GM18507 (cell line): ENCODE results near the gene BPHL.
"Not testable (repeated sequence)": the region's sequence is repeated elsewhere in the genome, so short reads cannot be mapped to it uniquely, and the experiment has no call there.

Experiments used
- DNase-seq: peaks from one replicate; pipeline ENCODE4 v3.0.0; 2011; ENCODE audit warnings: low read depth; ENCODE audit not compliant: insufficient read length; ENCODE audit errors: extremely low spot score
- FAIRE-seq: peaks from 2 replicates; lab custom pipeline; 2011; peaks lifted over from hg19 to GRCh38; lab: Jason Lieb, UNC

The BPHL gene

DNA sequence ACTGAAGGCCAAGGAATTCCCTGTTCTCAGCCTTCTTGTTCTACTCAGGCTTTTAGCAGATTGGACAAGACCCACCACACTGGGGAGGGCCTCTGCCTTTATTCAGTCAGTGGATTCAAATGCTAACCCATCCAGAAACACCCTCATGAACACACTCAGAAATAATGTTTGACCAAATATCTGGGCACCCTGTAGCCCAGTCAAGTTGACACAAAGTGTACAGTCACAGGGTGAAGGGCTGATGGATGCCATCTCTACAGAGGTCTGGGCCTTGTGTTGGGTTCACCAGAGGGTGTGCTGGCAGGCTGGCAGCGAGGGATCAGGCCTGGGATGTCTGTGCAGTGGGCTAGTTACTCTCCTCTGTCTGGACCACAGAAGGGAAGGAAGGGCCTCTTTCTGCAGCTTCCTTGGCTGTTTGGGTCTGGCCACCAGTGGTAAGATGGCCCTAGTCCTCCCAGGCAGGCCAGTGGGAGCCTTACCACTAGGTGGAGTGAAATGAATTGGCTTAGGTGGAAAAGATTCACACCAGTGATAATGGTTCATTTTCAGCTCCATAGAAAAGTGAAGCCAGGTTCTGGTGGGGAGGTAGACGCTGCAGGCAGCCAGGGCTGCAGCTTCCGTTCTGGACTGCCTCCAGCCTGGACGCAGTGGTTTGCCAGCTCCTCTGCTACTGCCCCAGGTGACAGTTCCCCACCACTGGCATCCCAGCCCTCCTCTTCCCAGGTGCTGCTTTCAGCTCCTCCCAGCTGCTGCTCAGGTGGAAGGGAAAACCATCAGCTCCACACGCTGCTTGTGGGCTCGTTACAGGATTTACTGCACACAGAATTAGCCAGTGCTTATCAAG lies 29.6 kb downstream of the BPHL start:
- DNase-seq (no peak), FAIRE-seq (no peak)

DNA sequence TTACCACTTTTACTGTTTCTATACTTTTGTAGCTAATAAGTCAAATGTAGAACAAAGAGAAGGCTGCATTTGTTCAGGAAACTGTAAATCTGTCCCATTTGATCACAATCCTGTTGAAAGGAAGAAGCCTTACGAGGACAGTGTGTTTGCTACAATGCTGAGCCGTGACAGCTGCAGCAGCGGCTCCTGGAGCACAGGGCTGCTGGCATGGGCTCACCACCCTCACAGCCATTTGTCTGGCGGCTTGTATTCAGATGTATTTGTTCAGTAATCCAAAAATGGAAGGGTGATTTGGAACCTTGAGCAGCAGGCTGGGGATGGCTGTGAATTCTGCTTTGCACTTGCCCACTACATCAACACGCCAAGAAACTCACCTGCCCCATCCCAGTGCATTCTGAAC lies 33.2 kb downstream of the BPHL start:
- FAIRE-seq (no peak), DNase-seq (no peak)

GRCh38 chr6:3152689-3153088 lies 34.2 kb downstream of the BPHL start:
- DNase-seq (no peak), FAIRE-seq (no peak)

DNA sequence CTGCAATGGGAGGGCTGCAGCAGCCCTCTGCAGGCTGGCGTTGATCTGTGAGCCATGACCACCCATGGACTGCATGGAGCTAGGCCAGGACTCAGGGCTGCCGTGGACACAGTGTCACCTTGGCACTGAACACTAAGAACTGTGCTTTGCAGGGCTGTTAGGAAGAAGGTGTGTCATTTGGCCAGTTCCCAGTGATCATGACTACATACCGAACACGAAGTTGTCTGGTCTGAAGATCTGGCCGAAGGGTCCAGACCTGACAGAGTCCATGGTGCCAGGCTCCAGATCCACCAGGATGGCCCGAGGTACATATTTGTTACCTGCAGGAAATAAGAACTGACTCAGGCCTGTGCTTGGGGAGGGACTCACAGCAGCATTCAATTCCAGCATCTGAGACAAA lies 36.9 kb downstream of the BPHL start:
- FAIRE-seq, DNase-seq: not testable (repeated sequence)

DNA sequence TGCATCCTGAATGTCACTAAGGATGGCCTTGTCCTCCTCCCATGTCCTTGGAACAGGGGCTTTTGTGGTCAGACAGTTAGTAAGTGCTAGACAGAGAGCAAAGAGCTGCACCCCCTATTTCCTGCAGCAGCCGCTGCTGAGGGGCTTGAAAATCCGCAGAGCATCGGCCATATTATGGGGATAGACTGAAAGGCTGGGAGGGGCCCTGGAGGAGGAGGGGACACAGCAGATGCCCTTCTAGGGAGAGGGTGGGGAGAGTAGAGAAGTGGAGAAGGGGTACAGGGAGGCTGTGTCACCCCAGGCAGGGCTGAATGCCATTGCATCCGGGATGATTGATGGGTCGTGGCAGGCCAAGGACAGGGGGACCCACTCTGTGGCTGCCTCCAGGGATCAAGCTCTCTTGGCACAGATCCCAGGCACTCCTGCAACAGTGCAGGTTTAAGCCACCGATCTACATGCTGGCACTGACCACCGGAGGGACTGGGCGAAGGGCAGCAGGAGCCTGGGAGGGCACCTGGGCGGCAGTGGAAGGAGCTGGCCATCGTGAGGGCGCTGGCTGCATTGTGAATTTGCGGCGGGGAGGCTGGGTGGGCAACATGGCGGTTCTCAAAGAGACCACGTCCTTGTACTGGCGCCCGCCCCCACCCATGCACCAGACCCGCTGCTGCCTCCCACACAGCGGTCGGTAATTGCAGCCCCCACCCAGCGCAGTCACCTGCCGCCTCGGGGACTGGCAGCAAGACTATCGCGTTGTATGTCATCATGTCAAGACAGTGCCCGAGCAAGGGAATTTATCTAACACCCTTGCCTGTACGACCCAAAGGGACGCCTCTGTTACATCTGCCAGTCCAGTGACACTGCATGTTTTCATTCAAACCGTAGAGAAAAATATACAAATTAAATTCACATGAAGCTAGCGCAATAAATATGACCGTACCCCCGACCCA lies 37.9 kb downstream of the BPHL start:
- not testable (repeated sequence) for DNase-seq, FAIRE-seq

DNA sequence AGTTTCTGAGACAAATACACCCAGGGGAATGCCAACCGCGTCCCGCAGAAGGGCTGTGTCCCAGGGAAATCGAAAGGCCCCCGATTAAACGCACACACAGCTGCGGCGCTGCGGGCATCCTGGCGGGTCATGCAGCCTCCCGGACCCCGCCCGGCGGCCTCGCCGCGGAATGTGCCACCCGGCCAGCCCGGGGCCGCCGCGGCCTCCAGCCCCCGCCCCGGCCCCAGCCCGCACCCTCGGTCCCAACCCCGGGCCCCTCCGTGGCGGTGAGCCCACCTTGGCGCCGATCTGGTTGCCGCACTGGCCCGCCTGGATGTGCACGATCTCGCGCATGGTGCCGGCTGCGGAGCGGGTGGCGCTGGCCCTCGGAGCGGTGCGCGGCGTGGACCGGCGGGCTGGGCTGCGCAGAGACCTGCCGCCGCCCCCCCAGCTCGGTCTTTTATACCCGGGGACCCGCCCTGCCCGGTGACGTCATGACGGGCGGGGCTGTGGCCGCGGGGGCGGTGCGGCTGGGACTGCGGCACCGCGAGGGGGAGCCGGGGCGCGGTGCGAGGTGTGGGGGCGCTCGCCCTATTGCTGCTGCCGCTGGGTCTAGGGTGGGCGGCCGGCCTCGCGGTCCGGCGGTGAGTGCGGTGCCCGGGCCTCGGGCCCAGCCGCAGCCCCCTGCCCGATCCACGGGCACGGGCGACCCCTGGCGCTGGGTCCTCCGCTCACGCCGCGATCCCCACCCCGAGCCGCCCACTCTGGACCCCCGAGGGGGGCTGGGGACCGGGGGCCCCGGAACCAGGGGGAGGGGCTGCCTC lies 38.8 kb downstream of the BPHL start, which contains the start of gene TUBB2A:
TUBB2A (minus strand) TSS at position 414 of the 803 bp plus-strand sequence; CDS start at position 333, 81 bp downstream.
- peak; percentile 88 for DNase-seq
- FAIRE-seq: peak; percentile 55

DNA sequence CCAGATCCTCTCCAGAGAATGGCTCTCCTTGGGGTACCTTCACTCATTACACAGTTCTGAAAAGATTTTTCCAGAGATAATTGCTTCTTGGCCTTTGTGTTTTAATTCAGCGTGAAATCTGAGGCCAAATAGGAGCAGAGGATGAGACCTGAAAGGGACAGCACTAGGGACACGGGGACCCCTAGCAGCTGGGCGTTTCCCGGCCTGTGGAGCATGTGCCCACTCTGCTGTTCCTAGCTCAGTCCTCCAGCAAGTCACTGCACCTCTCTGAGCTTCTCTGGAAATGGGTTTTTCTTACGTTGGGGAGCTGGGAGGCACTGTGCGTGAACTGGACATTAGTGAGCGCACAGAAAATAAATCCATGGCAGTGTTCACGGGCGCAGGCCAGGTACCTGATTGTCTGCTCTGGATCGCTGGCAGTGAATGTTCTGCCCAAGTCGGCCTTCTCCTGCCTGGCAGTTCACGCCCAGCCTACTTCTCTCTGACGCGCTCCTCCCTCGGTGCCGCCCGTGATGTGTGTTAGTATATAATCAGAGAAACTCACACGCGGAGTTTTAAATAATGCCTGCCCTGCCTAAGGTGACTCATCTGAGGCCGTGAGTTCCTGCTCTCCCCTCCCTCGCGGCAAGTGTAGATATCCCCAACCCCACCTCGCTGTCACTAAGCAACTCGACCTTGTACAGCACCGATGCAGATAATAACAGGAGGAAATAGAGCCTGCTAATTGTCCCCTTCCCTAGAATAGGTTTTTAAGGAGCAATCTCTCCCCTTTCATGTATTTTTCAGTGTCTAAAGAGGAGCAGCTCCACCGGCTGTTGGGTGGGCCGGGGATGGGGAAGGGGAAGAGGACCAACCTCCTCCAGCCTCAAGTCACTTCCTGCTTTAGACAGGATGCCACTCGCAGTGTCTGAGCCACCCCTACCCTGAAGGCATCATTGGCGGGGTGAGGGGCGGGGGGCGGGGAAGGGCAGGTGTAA lies 41.6 kb downstream of the BPHL start:
- no peak for FAIRE-seq
- no peak for DNase-seq

DNA sequence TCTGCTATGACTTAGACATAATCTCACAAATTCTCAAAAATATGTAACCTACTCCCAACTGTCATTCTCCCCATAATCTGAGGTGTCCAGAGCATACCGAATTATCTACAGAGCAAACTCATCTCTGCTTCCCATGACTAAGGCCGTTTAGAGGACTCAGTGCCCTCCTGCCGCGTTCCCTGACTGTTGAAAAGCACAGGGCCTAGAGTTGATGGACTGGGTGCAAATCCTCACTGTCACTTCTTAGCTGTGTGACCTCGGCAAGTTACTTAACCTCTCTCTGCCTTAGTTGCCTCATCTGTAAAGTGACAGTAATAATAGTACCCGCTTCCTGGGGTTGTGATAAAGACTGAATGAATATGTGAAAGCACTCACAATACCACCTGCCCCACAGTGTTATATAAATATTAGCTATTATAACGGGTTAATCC lies 43.6 kb downstream of the BPHL start:
- FAIRE-seq (no peak), DNase-seq (no peak)

GRCh38 chr6:3162565-3163247 lies 44.2 kb downstream of the BPHL start:
- DNase-seq (no peak), FAIRE-seq (no peak)

GRCh38 chr6:3163248-3163594 lies 44.7 kb downstream of the BPHL start:
- FAIRE-seq (no peak), DNase-seq (no peak)

DNA sequence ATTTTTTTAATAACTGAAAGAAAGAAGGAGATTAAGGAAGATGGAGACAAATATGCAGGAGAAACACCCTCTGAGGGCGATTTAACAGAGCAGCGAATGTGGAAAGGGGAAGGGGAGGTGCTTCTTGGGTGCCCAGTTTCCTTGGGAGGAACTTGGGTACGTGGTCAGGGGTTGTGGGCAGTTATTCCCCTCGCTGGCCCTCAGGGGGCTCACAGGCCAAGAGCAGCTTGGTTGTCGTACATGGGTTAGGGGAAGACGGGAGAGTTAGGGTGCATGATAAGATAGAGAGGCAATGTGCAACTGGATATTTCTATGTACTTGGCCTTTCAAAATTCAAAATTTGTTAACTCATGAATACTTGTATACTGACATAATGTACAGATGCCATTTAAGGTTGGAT lies 45.9 kb downstream of the BPHL start:
- FAIRE-seq: no peak
- DNase-seq: no peak

DNA sequence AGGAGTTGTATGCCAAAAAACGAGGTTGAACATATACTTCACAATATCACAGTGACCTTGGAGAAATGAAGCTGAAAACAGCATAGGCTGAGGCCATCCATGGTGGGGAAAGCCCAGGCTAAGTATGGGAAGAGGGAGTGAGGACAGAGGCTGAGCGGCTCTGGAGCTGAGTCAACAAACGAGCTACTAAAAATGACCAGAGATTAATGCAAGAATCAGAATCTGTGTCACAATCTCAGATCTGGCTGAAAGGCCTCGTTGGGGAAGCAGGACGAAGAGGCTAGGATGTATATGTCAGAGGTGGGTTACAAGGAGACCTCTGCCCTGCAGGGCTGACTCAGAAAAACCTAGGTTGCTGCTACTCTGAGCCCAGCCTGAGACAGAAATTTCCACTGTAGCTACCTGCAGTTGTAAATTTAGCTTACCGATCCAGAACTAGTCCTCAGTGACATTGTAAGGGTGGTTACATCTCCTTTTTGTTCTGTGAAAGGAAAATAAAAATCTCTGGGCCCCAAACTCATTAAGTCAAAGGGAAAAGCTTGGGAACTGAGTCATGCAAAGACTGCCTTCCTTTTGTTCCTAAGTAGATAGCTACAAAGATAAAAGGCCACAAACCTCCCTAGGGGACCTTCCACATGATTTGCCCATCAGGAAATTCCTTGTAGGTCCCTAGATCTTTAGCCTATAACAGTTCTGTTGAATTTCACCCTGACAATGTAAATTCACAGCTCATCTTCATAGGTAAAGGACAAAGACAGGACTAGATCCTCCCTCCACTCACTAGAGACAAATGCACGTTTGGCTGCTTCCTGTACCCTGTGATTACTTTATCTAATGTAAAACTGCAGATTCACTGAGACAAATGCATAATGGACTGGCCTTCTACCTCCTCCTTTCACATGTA lies 47.4 kb downstream of the BPHL start:
- DNase-seq (no peak), FAIRE-seq (no peak)

DNA sequence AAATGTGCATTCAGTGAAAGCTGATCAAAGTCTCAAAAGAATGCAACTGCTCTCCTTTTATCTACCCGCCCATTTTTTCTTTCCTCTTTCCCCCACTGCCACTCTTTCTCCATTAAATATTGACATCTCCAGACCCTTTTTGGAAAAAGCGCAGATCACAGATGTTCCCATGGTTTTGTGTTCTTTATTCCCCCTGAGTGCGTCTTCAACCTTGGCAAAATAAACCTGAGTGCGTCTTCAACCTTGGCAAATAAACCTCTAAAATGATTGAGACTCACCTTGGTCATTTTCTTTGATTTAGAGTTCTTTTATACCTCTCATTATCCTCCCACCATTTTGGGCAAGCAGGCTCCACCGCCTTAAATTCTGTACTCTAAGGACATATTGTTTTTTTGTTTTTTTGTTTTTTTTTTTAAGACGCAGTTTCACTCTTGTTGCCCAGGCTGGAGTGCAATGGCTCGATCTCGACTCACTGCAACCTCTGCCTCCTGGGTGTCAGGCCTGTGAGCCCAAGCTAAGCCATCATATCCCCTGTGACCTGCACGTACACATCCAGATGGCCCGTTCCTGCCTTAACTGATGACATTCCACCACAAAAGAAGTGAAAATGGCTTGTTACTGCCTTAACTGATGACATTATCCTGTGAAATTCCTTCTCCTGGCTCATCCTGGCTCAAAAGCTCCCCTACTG lies 48.2 kb downstream of the BPHL start:
- not testable (repeated sequence) for FAIRE-seq, DNase-seq

DNA sequence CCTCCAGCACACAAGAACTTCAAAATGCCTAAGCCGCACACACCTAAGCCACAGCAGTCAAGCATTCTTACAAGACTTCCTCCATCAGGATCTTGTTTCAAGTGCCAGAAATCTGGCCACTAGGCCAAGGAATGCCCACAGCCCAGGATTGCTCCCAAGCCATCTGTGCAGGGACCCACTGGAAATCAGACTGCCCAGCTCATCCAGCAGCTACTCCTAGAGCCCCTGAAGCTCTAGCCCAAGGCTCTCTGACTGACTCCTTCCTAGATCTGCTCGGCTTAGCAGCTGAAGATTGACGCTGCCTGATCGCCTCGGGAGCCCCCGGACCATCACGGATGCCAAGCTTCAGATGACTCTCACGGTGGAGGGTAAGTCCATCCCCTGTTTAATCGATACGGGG lies 49.5 kb downstream of the BPHL start:
- not testable (repeated sequence) for DNase-seq, FAIRE-seq

DNA sequence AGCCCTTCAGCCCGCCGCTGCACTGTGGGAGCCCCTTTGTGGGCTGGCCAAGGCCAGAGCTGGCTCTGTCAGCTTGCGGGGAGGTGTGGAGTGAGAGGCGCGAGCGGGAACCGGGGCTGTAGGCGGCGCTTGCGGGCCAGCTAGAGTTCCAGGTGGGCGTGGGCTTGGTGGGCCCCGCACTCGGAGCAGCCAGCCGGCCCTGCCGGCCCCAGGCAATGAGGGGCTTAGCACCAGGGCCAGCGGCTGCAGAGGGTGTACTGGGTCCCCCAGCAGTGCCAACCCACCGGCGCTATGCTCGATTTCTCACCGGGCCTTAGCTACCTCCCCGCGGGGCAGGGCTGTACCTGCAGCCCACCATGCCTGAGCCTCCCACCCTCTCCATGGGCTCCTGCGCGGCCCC lies 52.2 kb downstream of the BPHL start:
- DNase-seq, FAIRE-seq: not testable (repeated sequence)
